ENCODE results near the gene CTRB1. TPM values are rescaled to one million over a fixed set of nuclear protein-coding genes. Genes with fewer than 3 reads are reported as not detected.

Gene CTRB1
- total and polyA plus RNA-seq, 2 of the 13 experiments (the other 11 are each of a cell fraction or from before 2014, with no cell fraction given) = not detected

GRCh38 chr16:75264999-75265910, 46.5 kb downstream of the CTRB1 start (continued):
- TF ChIP-seq ZNF18 (CRISPR knock-in tag; IDR thresholded peaks at IDR 0.05; ENCODE audit: insufficient replicate concordance) (no peak), TAF1 (CRISPR knock-in tag; IDR thresholded peaks at IDR 0.05) (peak; percentile 19; the same call in 1 of the 2 replicates), ZBTB46 (CRISPR knock-in tag; IDR thresholded peaks at IDR 0.05; ENCODE audit: borderline replicate concordance) (no peak), SIX1 (CRISPR knock-in tag; IDR thresholded peaks at IDR 0.05; ENCODE audit: borderline replicate concordance) (no peak), TBX3 (IDR thresholded peaks at IDR 0.05; ENCODE audit: borderline replicate concordance) (no peak), NCOR1 (IDR thresholded peaks at IDR 0.05; ENCODE audit: borderline replicate concordance, low read length) (no peak), LCORL (IDR thresholded peaks at IDR 0.05) (no peak), LCORL (CRISPR knock-in tag; IDR thresholded peaks at IDR 0.05) (no peak; the same call in 1 of the 2 replicates), ZNF781 (CRISPR knock-in tag; IDR thresholded peaks at IDR 0.05; ENCODE audit: borderline replicate concordance, not compliant biosample characterization) (peak; percentile 75), CREM (IDR thresholded peaks at IDR 0.05) (no peak), CREM (CRISPR knock-in tag; IDR thresholded peaks at IDR 0.05) (no peak), SNRNP70 (IDR thresholded peaks at IDR 0.05; ENCODE audit: low read depth, low read length) (no peak), ZFY (CRISPR knock-in tag; IDR thresholded peaks at IDR 0.05) (no peak; the same call in 1 of the 2 replicates), EED (CRISPR knock-in tag; IDR thresholded peaks at IDR 0.05) (peak; percentile 64; the same call in 1 of the 2 replicates), ZNF329 (CRISPR knock-in tag; IDR thresholded peaks at IDR 0.05; ENCODE audit: low read depth) (no peak), HNRNPH1 (optimal IDR thresholded peaks at IDR 0.05; ENCODE audit: low read depth, low read length) (no peak), STAT5B (CRISPR knock-in tag; IDR thresholded peaks at IDR 0.05) (no peak), MATR3 (CRISPR knock-in tag; IDR thresholded peaks at IDR 0.05) (no peak), ATRX (CRISPR knock-in tag; IDR thresholded peaks at IDR 0.05; ENCODE audit: borderline replicate concordance) (no peak), ATF6 (CRISPR knock-in tag; conservative IDR thresholded peaks at IDR 0.05) (no peak), ZSCAN31 (CRISPR knock-in tag; IDR thresholded peaks at IDR 0.05; ENCODE audit: low read depth) (peak; percentile 85; the same call in 1 of the 2 replicates), MBD4 (IDR thresholded peaks at IDR 0.05; ENCODE audit: borderline replicate concordance, low read length) (no peak), NR2F1 (CRISPR knock-in tag; IDR thresholded peaks at IDR 0.05) (no peak), MNT (IDR thresholded peaks at IDR 0.05) (no peak)
